H9 (cell line): ENCODE results near the gene RAP1GAP. TPM values are rescaled to one million over a fixed set of nuclear protein-coding genes. Genes with fewer than 3 reads are reported as not detected.

Source experiments
- DNase-seq: peaks from one replicate; pipeline ENCODE4 v3.0.0-alpha.2; 2017
- H2AFZ ChIP-seq: one replicate; pipeline ENCODE4 v1.6.1; 2013; ENCODE audit warnings: mild to moderate bottlenecking, low read length, control low read depth, moderate library complexity
- H2AK5ac ChIP-seq: 2 replicates; pipeline ENCODE4 v1.6.1; 2013; ENCODE audit warnings: low read length, control low read depth, mixed read lengths; ENCODE audit not compliant: insufficient read length
- H2BK120ac ChIP-seq: one replicate; pipeline ENCODE4 v1.6.1; 2013; ENCODE audit warnings: low read depth, mild to moderate bottlenecking, low read length, control low read depth, inconsistent platforms; ENCODE audit not compliant: poor library complexity, severe bottlenecking
- H2BK12ac ChIP-seq: 2 replicates; pipeline ENCODE4 v1.6.1; 2013; ENCODE audit warnings: low read length, control low read depth, mixed read lengths, low read depth; ENCODE audit not compliant: insufficient read length
- H2BK15ac ChIP-seq: 2 replicates; pipeline ENCODE4 v1.6.1; 2013; ENCODE audit warnings: low read depth, low read length, control low read depth
- H2BK20ac ChIP-seq: one replicate; pipeline ENCODE4 v1.6.1; 2013; ENCODE audit warnings: low read depth, mild to moderate bottlenecking, low read length, control low read depth, inconsistent platforms; ENCODE audit not compliant: poor library complexity, severe bottlenecking
- H2BK5ac ChIP-seq: 2 replicates; pipeline ENCODE4 v1.6.1; 2013; ENCODE audit warnings: low read length, control low read depth, mixed read lengths; ENCODE audit not compliant: insufficient read length
- H3K14ac ChIP-seq: 2 replicates; pipeline ENCODE4 v1.6.1; 2013; ENCODE audit warnings: low read length, control low read depth; ENCODE audit not compliant: insufficient read depth
- H3K18ac ChIP-seq: 2 replicates; pipeline ENCODE4 v1.6.1; 2013; ENCODE audit warnings: low read depth, mild to moderate bottlenecking, mixed read lengths, low read length, control low read depth; ENCODE audit not compliant: insufficient read length
- H3K23ac ChIP-seq: 2 replicates; pipeline ENCODE4 v1.6.1; 2013; ENCODE audit warnings: low read length, control low read depth, mixed read lengths, low read depth; ENCODE audit not compliant: insufficient read length
- H3K23me2 ChIP-seq: 2 replicates; pipeline ENCODE4 v1.6.1; 2013; ENCODE audit warnings: low read depth, mild to moderate bottlenecking, mixed read lengths, low read length, control low read depth; ENCODE audit not compliant: insufficient read length, poor library complexity, severe bottlenecking
- H3K27ac ChIP-seq: 2 replicates; pipeline ENCODE4 v1.5.1; 2013; ENCODE audit warnings: low read length, control low read depth, mixed read lengths, low read depth; ENCODE audit not compliant: insufficient read length
- H3K27me3 ChIP-seq: 2 replicates; pipeline ENCODE4 v1.6.1; 2013; ENCODE audit warnings: low read length, control low read depth, inconsistent platforms; ENCODE audit not compliant: insufficient read depth
- H3K4ac ChIP-seq: 2 replicates; pipeline ENCODE4 v1.6.1; 2013; ENCODE audit warnings: low read depth, mild to moderate bottlenecking, control low read depth, inconsistent platforms, low read length, moderate library complexity
- H3K4me1 ChIP-seq: 2 replicates; pipeline ENCODE4 v1.6.1; 2013; ENCODE audit warnings: low read length, control low read depth, inconsistent platforms; ENCODE audit not compliant: insufficient read depth
- H3K4me2 ChIP-seq: 2 replicates; pipeline ENCODE4 v1.6.1; 2013; ENCODE audit warnings: low read length, control low read depth, mixed read lengths; ENCODE audit not compliant: insufficient read length, insufficient read depth
- H3K56ac ChIP-seq: 2 replicates; pipeline ENCODE4 v1.6.1; 2013; ENCODE audit warnings: low read depth, mild to moderate bottlenecking, mixed read lengths, low read length, control low read depth; ENCODE audit not compliant: insufficient read length
- H3K79me1 ChIP-seq: 2 replicates; pipeline ENCODE4 v1.6.1; 2013; ENCODE audit warnings: low read depth, mild to moderate bottlenecking, moderate library complexity, low read length, control low read depth, inconsistent platforms; ENCODE audit not compliant: insufficient read depth, poor library complexity, severe bottlenecking
- H3K79me2 ChIP-seq: 2 replicates; pipeline ENCODE4 v1.6.1; 2013; ENCODE audit warnings: low read length, control low read depth, inconsistent platforms; ENCODE audit not compliant: insufficient read depth
- H3K9ac ChIP-seq: 2 replicates; pipeline ENCODE4 v1.6.1; 2013; ENCODE audit warnings: low read length, control low read depth, mixed read lengths; ENCODE audit not compliant: insufficient read length; ENCODE audit errors: extremely low read depth
- H3K9me3 ChIP-seq: one replicate; pipeline ENCODE4 v1.6.1; 2013; ENCODE audit warnings: low read depth, low read length, inconsistent platforms; ENCODE audit not compliant: control insufficient read depth
- H3T11ph ChIP-seq: one replicate; pipeline ENCODE4 v1.6.1; 2013; ENCODE audit warnings: mild to moderate bottlenecking, low read length, control low read depth, inconsistent platforms
- H4K20me1 ChIP-seq: one replicate; pipeline ENCODE4 v1.6.1; 2013; ENCODE audit not compliant: control insufficient read depth, insufficient read length, insufficient read depth
- H4K5ac ChIP-seq: 2 replicates; pipeline ENCODE4 v1.6.1; 2013; ENCODE audit warnings: low read depth, mild to moderate bottlenecking, mixed read lengths, low read length, control low read depth; ENCODE audit not compliant: insufficient read length
- H4K8ac ChIP-seq: replicated peaks from 2 replicates; pipeline ENCODE4 v1.6.1; 2013; ENCODE audit warnings: low read length, control low read depth, mixed read lengths, low read depth; ENCODE audit not compliant: insufficient read length
- H4K91ac ChIP-seq: 2 replicates; pipeline ENCODE4 v1.6.1; 2013; ENCODE audit warnings: low read depth, mild to moderate bottlenecking, moderate library complexity, mixed read lengths, low read length, control low read depth; ENCODE audit not compliant: insufficient read length
- H3K27ac Mint-ChIP-seq, 3 experiments: 2 replicates in 2 of 3; 3 replicates in 1 of 3; pipeline ENCODE4 v1.8.0; 2020 to 2021; ENCODE audit warnings: mixed read lengths in 3 of 3, mild to moderate bottlenecking in 1 of 3, moderate library complexity in 1 of 3
- H3K27me3 Mint-ChIP-seq: 2 replicates; pipeline ENCODE4 v1.8.0; 2021; ENCODE audit warnings: low read depth, mild to moderate bottlenecking, moderate library complexity, mixed read lengths
- H3K36me3 Mint-ChIP-seq, 3 experiments: 2 replicates in 2 of 3; 3 replicates in 1 of 3; pipeline ENCODE4 v1.8.0; 2020 to 2021; ENCODE audit warnings: low read depth in 3 of 3, mixed read lengths in 3 of 3; ENCODE audit not compliant: insufficient read depth in 1 of 3
- H3K4me1 Mint-ChIP-seq, 2 experiments: 2 replicates each; pipeline ENCODE4 v1.8.0; 2020; ENCODE audit warnings: mixed read lengths in 2 of 2
- H3K4me3 Mint-ChIP-seq, 2 experiments: 2 replicates in 1 of 2; 3 replicates in 1 of 2; pipeline ENCODE4 v1.8.0; 2020 to 2021; ENCODE audit warnings: mild to moderate bottlenecking in 2 of 2, mixed read lengths in 2 of 2, moderate library complexity in 1 of 2
- H3K9me3 Mint-ChIP-seq, 2 experiments: 2 replicates in 1 of 2; 3 replicates in 1 of 2; pipeline ENCODE4 v1.8.0; 2020; ENCODE audit warnings: mild to moderate bottlenecking in 2 of 2, mixed read lengths in 2 of 2, moderate library complexity in 1 of 2
- CTCF ChIP-seq: fragments of 200-600 bp; sonication (generic); conservative IDR thresholded peaks from 3 replicates; pipeline ENCODE4 v1.8.0; 2021; ENCODE audit warnings: antibody characterized with exemption, mild to moderate bottlenecking
- WGBS: extraction: QIAGEN DNeasy Blood & Tissue Kit; methylation state at CpG from one replicate; pipeline ENCODE4 v1.1.7; 2013; ENCODE audit warnings: missing lambda C conversion rate, low lambda C conversion rate, mixed read lengths; ENCODE audit not compliant: insufficient read length; ENCODE audit errors: extremely low coverage; 5-methylcytosine and 5-hydroxymethylcytosine counted together
- total RNA-seq: library from RNA; stranded (reverse); gene quantifications from 2 replicates; pipeline ENCODE4 v1.2.1, GENCODE V29; 2021

Gene RAP1GAP
- total RNA-seq, 1 experiment from 2014 or later = 7.9 TPM

GRCh38 chr1:21681426-21681825 is 12.3 kb upstream of the RAP1GAP start:
- Histone ChIP-seq H3K27ac (no peak overlapping the region), H3K9me3 (no peaks in the 10 kb centered on the region), H3K18ac (no peak overlapping the region), H3K56ac (no peak overlapping the region), H4K8ac (no peak overlapping the region), H3K27me3 (no peaks in the 10 kb centered on the region), H4K91ac (no peak overlapping the region), H2AFZ (no peak overlapping the region), H2BK12ac (no peak overlapping the region), H2BK120ac (no peak overlapping the region), H3T11ph (no peak overlapping the region), H3K79me1 (no peaks in the 10 kb centered on the region), H3K4ac (no peak overlapping the region), H3K79me2 (no peaks in the 10 kb centered on the region), H3K23ac (no peak overlapping the region), H3K4me2 (no peak overlapping the region), H3K9ac (no peak overlapping the region), H3K4me1 (no peaks in the 10 kb centered on the region), H2BK20ac (no peak overlapping the region), H2BK5ac (no peak overlapping the region), H4K20me1 (no peaks in the 10 kb centered on the region), H2BK15ac (no peak overlapping the region), H3K23me2 (no peaks in the 10 kb centered on the region), H3K14ac (no peak overlapping the region), H4K5ac (no peak overlapping the region), H2AK5ac (no peak overlapping the region)
- no peak for TF ChIP-seq CTCF
- Mint-ChIP-seq H3K27me3 (peaks cover 1% of the 10 kb centered on the region; the same call in 1 of the 2 replicates), H3K36me3 (peaks cover 15 to 65% (median 50%) of the 10 kb centered on the region in 3 experiments), H3K4me1 (0 out of 4 replicates have a peak, but pooled peaks cover 2 to 3% of the 10 kb centered on the region in 2 experiments), H3K4me3 (no peak overlapping the region), H3K27ac (no peak overlapping the region), H3K9me3 (no peaks in the 10 kb centered on the region)
- no CpG with 5 or more reads among the region's 9 CpGs for WGBS
- DNase-seq = no peak
